T-helper 17 cell (primary cell): ENCODE measurements around the gene ZBTB21. TPM values are rescaled to one million over a fixed set of nuclear protein-coding genes. Genes with fewer than 3 reads are reported as not detected.
"Not testable (repeated sequence)": the region's sequence is repeated elsewhere in the genome, so short reads cannot be mapped to it uniquely, and the experiment has no call there.

ENCODE experiments used
- ATAC-seq: fragments of 150-1000 bp; cut with Tn5 transposase; 2 replicates; pipeline ENCODE4 v1.10.0; 2021; ENCODE audit warnings: mild to moderate bottlenecking, moderate library complexity
- DNase-seq, 3 donors: peaks; one replicate each; pipeline versions ENCODE4 v3.0.0 to v3.0.0-alpha.2; 2020 to 2021
- H3K9me3 ChIP-seq: one replicate; pipeline ENCODE4 v1.7.0; 2013; ENCODE audit warnings: low read length, mild to moderate bottlenecking; ENCODE audit not compliant: control insufficient read depth, poor library complexity, severe bottlenecking
- H3K27ac Mint-ChIP-seq: one replicate; pipeline ENCODE4 v1.8.0; 2022; ENCODE audit warnings: mild to moderate bottlenecking, moderate library complexity, mixed read lengths
- H3K27me3 Mint-ChIP-seq: one replicate; pipeline ENCODE4 v1.8.0; 2022; ENCODE audit warnings: mixed read lengths
- H3K36me3 Mint-ChIP-seq: one replicate; pipeline ENCODE4 v1.8.0; 2022; ENCODE audit warnings: low read depth, mixed read lengths
- H3K4me1 Mint-ChIP-seq: one replicate; pipeline ENCODE4 v1.8.0; 2022; ENCODE audit warnings: mild to moderate bottlenecking, mixed read lengths
- H3K4me3 Mint-ChIP-seq: one replicate; pipeline ENCODE4 v1.8.0; 2022; ENCODE audit warnings: mild to moderate bottlenecking, moderate library complexity, mixed read lengths
- total RNA-seq, 4 donors: library from RNA in 2 of 4; stranded (reverse) in 2 of 4; gene quantifications; one replicate each; pipeline ENCODE4 v1.2.3 and lab custom pipeline; 2022 to 2026

The ZBTB21 gene
- total RNA-seq, 2 donors from 2014 or later, result 110 to 118 TPM

GRCh38 chr21:41961753-41962152, 48.4 kb downstream of the ZBTB21 start:
- H3K4me3 Mint-ChIP-seq, result no peak overlapping the region
- H3K36me3 Mint-ChIP-seq, result peaks cover 4% of the 10 kb centered on the region
- ATAC-seq (no peak), DNase-seq (no peak)
- H3K4me1 Mint-ChIP-seq, result peaks cover 9% of the 10 kb centered on the region
- peaks cover 32% of the 10 kb centered on the region for H3K27me3 Mint-ChIP-seq
- no peaks in the 10 kb centered on the region for H3K9me3 ChIP-seq
- H3K27ac Mint-ChIP-seq, result no peak overlapping the region

- no peak for DNase-seq
- no peak for ATAC-seq
- Mint-ChIP-seq H3K4me3 (no peak overlapping the region), H3K4me1 (peaks cover 9% of the 10 kb centered on the region), H3K27ac (no peak overlapping the region), H3K27me3 (peaks cover 32% of the 10 kb centered on the region), H3K36me3 (peaks cover 4% of the 10 kb centered on the region)
- no peaks in the 10 kb centered on the region for H3K9me3 ChIP-seq
Observed at GRCh38 chr21:41961282-41961701, 48.9 kb downstream of the ZBTB21 start.

- no peak for ATAC-seq
- H3K27me3 Mint-ChIP-seq, result peaks cover 34% of the 10 kb centered on the region
- H3K36me3 Mint-ChIP-seq, result peaks cover 4% of the 10 kb centered on the region
- H3K4me3 Mint-ChIP-seq, result no peak overlapping the region
- DNase-seq, result no peak
- no peaks in the 10 kb centered on the region for H3K9me3 ChIP-seq
- peaks cover 9% of the 10 kb centered on the region for H3K4me1 Mint-ChIP-seq
- no peak overlapping the region for H3K27ac Mint-ChIP-seq
Observed at GRCh38 chr21:41960386-41960785, 49.8 kb downstream of the ZBTB21 start.

GRCh38 chr21:41959697-41960096, 50.5 kb downstream of the ZBTB21 start:
- not testable (repeated sequence) for H3K9me3 ChIP-seq, H3K27ac Mint-ChIP-seq, H3K36me3 Mint-ChIP-seq, DNase-seq, ATAC-seq, H3K4me3 Mint-ChIP-seq
- Mint-ChIP-seq H3K4me1 (peaks cover 14% of the 10 kb centered on the region), H3K27me3 (peaks cover 41% of the 10 kb centered on the region)

GRCh38 chr21:41958886-41959563, 51.1 kb downstream of the ZBTB21 start:
- H3K27me3 Mint-ChIP-seq, result peaks cover 47% of the 10 kb centered on the region
- no peaks in the 10 kb centered on the region for H3K9me3 ChIP-seq
- no peak overlapping the region for H3K27ac Mint-ChIP-seq
- DNase-seq (no peak), ATAC-seq (no peak)
- H3K36me3 Mint-ChIP-seq, result peaks cover 3% of the 10 kb centered on the region
- H3K4me1 Mint-ChIP-seq, result peaks cover 20% of the 10 kb centered on the region
- H3K4me3 Mint-ChIP-seq, result no peak overlapping the region

DNA sequence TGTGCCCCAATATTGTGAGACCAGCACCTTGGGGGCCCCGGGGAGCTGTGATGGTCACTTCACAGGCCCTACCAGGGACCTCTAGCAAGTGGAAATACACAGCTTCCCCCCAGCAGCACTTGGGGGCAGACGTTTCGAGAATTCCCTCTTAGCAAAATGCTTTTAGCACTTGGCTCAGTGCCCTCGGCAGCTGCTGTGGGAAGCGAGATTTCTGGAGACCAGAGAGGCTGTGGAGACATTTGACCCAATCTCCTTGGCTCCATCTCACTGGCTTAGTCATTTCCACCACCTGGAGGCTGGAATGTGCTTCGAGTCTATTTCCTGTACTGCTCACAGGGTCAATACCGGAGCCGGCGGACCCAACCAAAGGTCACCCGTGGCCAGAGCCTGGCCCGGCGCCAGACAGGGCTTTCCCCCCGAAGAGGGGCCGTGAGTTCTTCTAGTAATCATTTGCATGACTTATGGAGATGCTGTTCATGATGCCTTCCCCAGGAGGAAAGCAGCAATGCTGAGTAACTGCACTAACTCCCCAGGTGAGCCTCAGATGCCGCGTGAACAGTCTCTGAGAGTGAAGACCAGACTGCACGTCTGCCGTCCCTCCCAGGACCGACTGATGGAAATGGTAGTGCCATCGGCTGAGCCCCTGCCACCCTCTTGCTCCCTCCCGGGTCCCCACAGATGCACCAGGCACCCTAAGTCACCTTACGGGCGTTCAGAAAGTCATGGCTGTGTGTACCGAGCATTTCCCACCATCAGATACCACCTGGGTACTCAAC, 52.0 kb downstream of the ZBTB21 start:
- no peak overlapping the region for H3K4me3 Mint-ChIP-seq
- DNase-seq (no peak), ATAC-seq (no peak)
- H3K36me3 Mint-ChIP-seq, result peaks cover 3% of the 10 kb centered on the region
- H3K9me3 ChIP-seq, result no peaks in the 10 kb centered on the region
- peaks cover 20% of the 10 kb centered on the region for H3K4me1 Mint-ChIP-seq
- no peak overlapping the region for H3K27ac Mint-ChIP-seq
- peaks cover 47% of the 10 kb centered on the region for H3K27me3 Mint-ChIP-seq

DNA sequence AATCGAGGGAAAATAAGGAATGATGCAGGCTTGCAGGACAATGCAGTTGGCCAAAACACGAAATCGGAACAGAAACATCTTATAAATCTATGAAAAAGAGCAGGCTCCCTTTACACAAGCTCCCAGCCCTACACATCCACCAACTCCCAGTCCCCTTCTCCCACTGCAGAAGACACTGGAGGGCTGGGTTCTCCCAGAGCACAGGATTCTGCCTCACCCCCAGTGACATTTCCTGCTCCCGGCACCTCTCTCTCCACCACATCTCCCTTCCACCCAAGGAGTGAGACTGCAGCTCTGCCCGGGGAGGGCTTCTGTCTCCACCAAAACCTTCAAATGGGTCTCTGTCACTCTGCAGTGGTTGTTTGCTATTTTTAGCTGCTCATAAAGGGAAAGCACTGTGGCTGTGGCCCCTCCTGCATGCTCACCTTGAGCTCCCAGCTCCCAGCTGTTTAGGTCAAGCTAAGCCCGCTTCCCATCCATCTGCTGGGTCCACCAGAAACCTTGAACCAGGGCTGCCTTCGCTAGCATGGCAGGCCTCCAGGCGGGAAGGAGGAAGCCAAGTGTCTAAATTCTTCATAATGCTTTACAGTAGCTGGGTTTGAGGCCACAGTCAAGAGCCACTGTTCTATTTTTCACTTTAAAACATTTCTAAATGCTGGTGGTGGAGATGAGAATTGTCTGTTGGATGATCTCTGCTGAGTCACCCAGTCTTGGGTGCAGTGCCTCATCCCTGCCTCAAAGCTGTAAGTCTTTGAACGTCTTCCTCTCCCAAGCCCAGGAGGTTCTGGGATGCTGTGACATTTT, 53.0 kb downstream of the ZBTB21 start:
- peaks cover 3% of the 10 kb centered on the region for H3K36me3 Mint-ChIP-seq
- H3K4me3 Mint-ChIP-seq, result no peak overlapping the region
- H3K9me3 ChIP-seq, result no peaks in the 10 kb centered on the region
- H3K27me3 Mint-ChIP-seq, result peaks cover 45% of the 10 kb centered on the region
- no peak for ATAC-seq
- H3K27ac Mint-ChIP-seq, result peak overlapping the region; percentile 82
- DNase-seq, result no peak
- peaks cover 20% of the 10 kb centered on the region for H3K4me1 Mint-ChIP-seq

DNA sequence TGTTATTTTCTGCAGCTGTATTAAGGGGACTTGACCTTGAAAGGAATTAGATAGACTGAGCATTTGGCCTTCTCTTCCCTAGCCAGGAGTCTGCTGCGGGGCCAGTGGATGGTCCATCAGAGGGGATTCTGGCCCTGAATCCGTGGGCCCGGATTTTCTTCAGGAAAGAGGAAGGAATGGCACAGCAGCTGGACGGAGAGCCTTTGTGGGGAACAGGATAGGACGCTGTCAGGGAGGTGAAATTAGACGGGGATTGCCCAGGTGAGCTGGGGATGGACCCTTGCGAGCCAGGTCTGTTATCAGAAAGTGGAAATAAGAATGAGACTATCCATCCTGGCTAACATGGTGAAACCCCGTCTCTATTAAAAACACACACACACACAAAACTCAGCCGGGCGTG, 54.6 kb downstream of the ZBTB21 start:
- Mint-ChIP-seq H3K4me3 (peak overlapping the region; percentile 87), H3K4me1 (peaks cover 16% of the 10 kb centered on the region), H3K27me3 (peaks cover 35% of the 10 kb centered on the region), H3K27ac (peak overlapping the region; percentile 47), H3K36me3 (peaks cover 3% of the 10 kb centered on the region)
- ATAC-seq (no peak), DNase-seq (no peak)
- H3K9me3 ChIP-seq, result no peaks in the 10 kb centered on the region

- peak overlapping the region; percentile 87 for H3K4me3 Mint-ChIP-seq
- H3K36me3 Mint-ChIP-seq, result peaks cover 3% of the 10 kb centered on the region
- H3K4me1 Mint-ChIP-seq, result peaks cover 16% of the 10 kb centered on the region
- DNase-seq (no peak), ATAC-seq (no peak)
- H3K9me3 ChIP-seq, result no peaks in the 10 kb centered on the region
- H3K27me3 Mint-ChIP-seq, result peaks cover 31% of the 10 kb centered on the region
- peak overlapping the region; percentile 47 for H3K27ac Mint-ChIP-seq
Observed at GRCh38 chr21:41954654-41955499, 55.3 kb downstream of the ZBTB21 start.

GRCh38 chr21:41953831-41954653, 56.1 kb downstream of the ZBTB21 start, which contains the start of gene C2CD2:
C2CD2 (minus strand) TSS chr21:41954018; CDS start chr21:41953648, 370 bp downstream.
- Mint-ChIP-seq H3K36me3 (peaks cover 3% of the 10 kb centered on the region), H3K4me1 (peaks cover 16% of the 10 kb centered on the region), H3K27ac (peak within 1 kb of the TSS; percentile 47), H3K27me3 (peaks cover 31% of the 10 kb centered on the region), H3K4me3 (peak within 1 kb of the TSS; percentile 87)
- ATAC-seq (peak; percentile 40), DNase-seq (no peak)
- no peaks in the 10 kb centered on the region for H3K9me3 ChIP-seq

- H3K9me3 ChIP-seq, result no peaks in the 10 kb centered on the region
- Mint-ChIP-seq H3K4me1 (peaks cover 16% of the 10 kb centered on the region), H3K36me3 (peaks cover 3% of the 10 kb centered on the region), H3K27me3 (peaks cover 31% of the 10 kb centered on the region), H3K4me3 (peak overlapping the region; percentile 64), H3K27ac (no peak overlapping the region)
- peak; percentile 30 for ATAC-seq
- DNase-seq, result no peak
Observed at GRCh38 chr21:41953249-41953830, 56.8 kb downstream of the ZBTB21 start.
